ENCODE measurements around the gene FAT3.

FAT3 gene

DNA sequence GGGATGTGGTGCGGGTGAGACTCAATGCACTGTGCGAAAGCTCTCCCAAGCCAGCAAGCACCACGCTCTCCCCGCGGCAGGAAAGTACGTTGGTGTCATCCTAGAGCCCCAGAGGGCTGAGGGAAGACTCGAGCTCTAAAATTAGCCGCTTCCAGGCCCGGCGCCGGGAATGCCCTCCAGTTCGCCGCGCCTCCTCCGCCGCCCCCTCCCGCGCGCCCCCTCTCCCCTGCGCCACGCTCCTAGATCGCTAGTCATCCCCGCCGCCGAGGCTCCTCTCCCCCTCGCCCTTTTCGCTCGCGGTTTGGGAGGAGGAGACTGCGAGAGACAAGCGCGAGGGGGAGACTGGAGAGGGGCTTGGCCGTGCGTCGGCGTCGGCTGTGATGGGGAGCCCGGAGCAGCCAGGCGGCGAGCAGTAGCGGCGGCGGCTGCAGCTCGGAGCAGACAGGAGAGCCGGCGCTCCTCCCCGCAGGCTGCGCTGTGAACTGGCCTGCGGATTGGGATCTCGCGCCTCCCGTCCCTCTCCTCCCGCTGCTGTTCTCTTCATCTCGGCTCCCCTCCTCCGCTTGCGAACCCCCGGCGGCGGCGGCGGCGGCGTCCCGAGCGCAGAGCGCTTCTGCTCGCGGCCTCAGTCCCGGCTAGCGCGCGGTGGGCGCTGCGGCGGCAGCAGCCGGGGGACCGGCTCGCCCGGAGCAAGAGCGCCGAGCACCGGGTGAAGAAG, at the start of gene FAT3 (continued):
- TF ChIP-seq PRDM6 (tag by site-specific recombination; IDR thresholded peaks at IDR 0.05) = no peak
- TF ChIP-seq KLF17 (tag by site-specific recombination; IDR thresholded peaks at IDR 0.05) = no peak
- TF ChIP-seq SETDB1 (IDR thresholded peaks at IDR 0.05; ENCODE audit: insufficient read length, low read length) = no peak
- no peak for TF ChIP-seq ZNF350 (tag by site-specific recombination; IDR thresholded peaks at IDR 0.05)
- no peak for TF ChIP-seq ZNF501 (tag by site-specific recombination; IDR thresholded peaks at IDR 0.05)
- TF ChIP-seq ZBTB11 (tag by site-specific recombination; conservative IDR thresholded peaks at IDR 0.05; ENCODE audit: low read depth) = 0 out of 2 replicates have a peak, but pooled peaks have one; percentile 3
- no peak for TF ChIP-seq ZNF146 (tag by site-specific recombination; IDR thresholded peaks at IDR 0.05)
- no peak for TF ChIP-seq ZNF830 (tag by site-specific recombination; IDR thresholded peaks at IDR 0.05; ENCODE audit: low read depth)
- no peak for TF ChIP-seq ZNF792 (tag by site-specific recombination; IDR thresholded peaks at IDR 0.05)
- TF ChIP-seq, protein P1, sequence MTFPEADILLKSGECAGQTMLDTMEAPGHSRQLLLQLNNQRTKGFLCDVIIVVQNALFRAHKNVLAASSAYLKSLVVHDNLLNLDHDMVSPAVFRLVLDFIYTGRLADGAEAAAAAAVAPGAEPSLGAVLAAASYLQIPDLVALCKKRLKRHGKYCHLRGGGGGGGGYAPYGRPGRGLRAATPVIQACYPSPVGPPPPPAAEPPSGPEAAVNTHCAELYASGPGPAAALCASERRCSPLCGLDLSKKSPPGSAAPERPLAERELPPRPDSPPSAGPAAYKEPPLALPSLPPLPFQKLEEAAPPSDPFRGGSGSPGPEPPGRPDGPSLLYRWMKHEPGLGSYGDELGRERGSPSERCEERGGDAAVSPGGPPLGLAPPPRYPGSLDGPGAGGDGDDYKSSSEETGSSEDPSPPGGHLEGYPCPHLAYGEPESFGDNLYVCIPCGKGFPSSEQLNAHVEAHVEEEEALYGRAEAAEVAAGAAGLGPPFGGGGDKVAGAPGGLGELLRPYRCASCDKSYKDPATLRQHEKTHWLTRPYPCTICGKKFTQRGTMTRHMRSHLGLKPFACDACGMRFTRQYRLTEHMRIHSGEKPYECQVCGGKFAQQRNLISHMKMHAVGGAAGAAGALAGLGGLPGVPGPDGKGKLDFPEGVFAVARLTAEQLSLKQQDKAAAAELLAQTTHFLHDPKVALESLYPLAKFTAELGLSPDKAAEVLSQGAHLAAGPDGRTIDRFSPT (tag by site-specific recombination; IDR thresholded peaks at IDR 0.05) = no peak
- no peak for TF ChIP-seq ZNF24 (tag by site-specific recombination; IDR thresholded peaks at IDR 0.05)
- TF ChIP-seq, protein P2, sequence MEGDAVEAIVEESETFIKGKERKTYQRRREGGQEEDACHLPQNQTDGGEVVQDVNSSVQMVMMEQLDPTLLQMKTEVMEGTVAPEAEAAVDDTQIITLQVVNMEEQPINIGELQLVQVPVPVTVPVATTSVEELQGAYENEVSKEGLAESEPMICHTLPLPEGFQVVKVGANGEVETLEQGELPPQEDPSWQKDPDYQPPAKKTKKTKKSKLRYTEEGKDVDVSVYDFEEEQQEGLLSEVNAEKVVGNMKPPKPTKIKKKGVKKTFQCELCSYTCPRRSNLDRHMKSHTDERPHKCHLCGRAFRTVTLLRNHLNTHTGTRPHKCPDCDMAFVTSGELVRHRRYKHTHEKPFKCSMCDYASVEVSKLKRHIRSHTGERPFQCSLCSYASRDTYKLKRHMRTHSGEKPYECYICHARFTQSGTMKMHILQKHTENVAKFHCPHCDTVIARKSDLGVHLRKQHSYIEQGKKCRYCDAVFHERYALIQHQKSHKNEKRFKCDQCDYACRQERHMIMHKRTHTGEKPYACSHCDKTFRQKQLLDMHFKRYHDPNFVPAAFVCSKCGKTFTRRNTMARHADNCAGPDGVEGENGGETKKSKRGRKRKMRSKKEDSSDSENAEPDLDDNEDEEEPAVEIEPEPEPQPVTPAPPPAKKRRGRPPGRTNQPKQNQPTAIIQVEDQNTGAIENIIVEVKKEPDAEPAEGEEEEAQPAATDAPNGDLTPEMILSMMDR (tag by site-specific recombination; IDR thresholded peaks at IDR 0.05) = peak; percentile 62; the same call in 1 of the 2 replicates
- TF ChIP-seq PATZ1 (tag by site-specific recombination; IDR thresholded peaks at IDR 0.05) = peak; percentile 87
- TF ChIP-seq ZFP41 (tag by site-specific recombination; IDR thresholded peaks at IDR 0.05; ENCODE audit: borderline replicate concordance) = no peak
- TF ChIP-seq, protein P3, sequence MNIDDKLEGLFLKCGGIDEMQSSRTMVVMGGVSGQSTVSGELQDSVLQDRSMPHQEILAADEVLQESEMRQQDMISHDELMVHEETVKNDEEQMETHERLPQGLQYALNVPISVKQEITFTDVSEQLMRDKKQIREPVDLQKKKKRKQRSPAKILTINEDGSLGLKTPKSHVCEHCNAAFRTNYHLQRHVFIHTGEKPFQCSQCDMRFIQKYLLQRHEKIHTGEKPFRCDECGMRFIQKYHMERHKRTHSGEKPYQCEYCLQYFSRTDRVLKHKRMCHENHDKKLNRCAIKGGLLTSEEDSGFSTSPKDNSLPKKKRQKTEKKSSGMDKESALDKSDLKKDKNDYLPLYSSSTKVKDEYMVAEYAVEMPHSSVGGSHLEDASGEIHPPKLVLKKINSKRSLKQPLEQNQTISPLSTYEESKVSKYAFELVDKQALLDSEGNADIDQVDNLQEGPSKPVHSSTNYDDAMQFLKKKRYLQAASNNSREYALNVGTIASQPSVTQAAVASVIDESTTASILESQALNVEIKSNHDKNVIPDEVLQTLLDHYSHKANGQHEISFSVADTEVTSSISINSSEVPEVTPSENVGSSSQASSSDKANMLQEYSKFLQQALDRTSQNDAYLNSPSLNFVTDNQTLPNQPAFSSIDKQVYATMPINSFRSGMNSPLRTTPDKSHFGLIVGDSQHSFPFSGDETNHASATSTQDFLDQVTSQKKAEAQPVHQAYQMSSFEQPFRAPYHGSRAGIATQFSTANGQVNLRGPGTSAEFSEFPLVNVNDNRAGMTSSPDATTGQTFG (tag by site-specific recombination; IDR thresholded peaks at IDR 0.05; ENCODE audit: borderline replicate concordance) = no peak
- no peak for TF ChIP-seq ZNF488 (tag by site-specific recombination; IDR thresholded peaks at IDR 0.05)
- TF ChIP-seq ZNF2 (tag by site-specific recombination; IDR thresholded peaks at IDR 0.05) = 0 out of 2 replicates have a peak, but pooled peaks have one; percentile 40
- no peak for TF ChIP-seq ZNF132 (tag by site-specific recombination; IDR thresholded peaks at IDR 0.05; ENCODE audit: borderline replicate concordance)
- peak; percentile 61; the same call in 1 of the 2 replicates for TF ChIP-seq KLF16 (tag by site-specific recombination; IDR thresholded peaks at IDR 0.05)
- TF ChIP-seq ZNF610 (tag by site-specific recombination; IDR thresholded peaks at IDR 0.05; ENCODE audit: borderline replicate concordance) = no peak
- TF ChIP-seq ZBTB8A (tag by site-specific recombination; IDR thresholded peaks at IDR 0.05) = peak; percentile 52
